ENCODE data around the gene LONP1. TPM values are rescaled to one million over a fixed set of nuclear protein-coding genes. Genes with fewer than 3 reads are reported as not detected.

Gene LONP1
- total RNA-seq, 1 experiment from 2014 or later, result 186 TPM

- peaks cover 10% of the 10 kb centered on the region; the same call in 1 of the 2 replicates for H3K27me3 Mint-ChIP-seq (ENCODE audit: low read depth)
- DNase-seq (ENCODE audit: low spot score), result no peak
- POLR2A ChIA-PET, result no interaction called here
These were observed 33.8 kb upstream of the LONP1 start for GRCh38 chr19:5753743-5754142.

GRCh38 chr19:5751709-5752108, 31.8 kb upstream of the LONP1 start:
- peaks cover 10% of the 10 kb centered on the region; the same call in 1 of the 2 replicates for H3K27me3 Mint-ChIP-seq (ENCODE audit: low read depth)
- no peak overlapping the region for H3K4me3 Mint-ChIP-seq
- DNase-seq (ENCODE audit: low spot score), result no peak
- H3K9me3 Mint-ChIP-seq, result no peaks in the 10 kb centered on the region
- ChIA-PET CTCF (interaction anchor here (1.0 kb wide), 1 partner anchor 52 kb away, joined by 3 read pairs; no protein-coding TSS in a partner anchor), POLR2A (interaction anchor here (0.7 kb wide), 1 partner anchor 89 kb away, joined by 3 read pairs; no protein-coding TSS in a partner anchor)
- no peaks in the 10 kb centered on the region for H3K36me3 Mint-ChIP-seq
- no peak for ATAC-seq
- no peaks in the 10 kb centered on the region for H3K4me1 Mint-ChIP-seq
- no peak for TF ChIP-seq CTCF (IDR thresholded peaks at IDR 0.05)
- TF ChIP-seq FOXP1 (CRISPR knock-in tag; IDR thresholded peaks at IDR 0.05; ENCODE audit: borderline replicate concordance), result no peak
- TF ChIP-seq NR3C1 (CRISPR knock-in tag; conservative IDR thresholded peaks at IDR 0.05; ENCODE audit: low read depth), result no peak
- TF ChIP-seq TCF7 (CRISPR knock-in tag; IDR thresholded peaks at IDR 0.05; ENCODE audit: low read depth), result no peak
- TF ChIP-seq ATF6 (CRISPR knock-in tag; IDR thresholded peaks at IDR 0.05), result no peak
- TF ChIP-seq SOX15 (CRISPR knock-in tag; IDR thresholded peaks at IDR 0.05), result no peak
- no peak for TF ChIP-seq PREB (CRISPR knock-in tag; IDR thresholded peaks at IDR 0.05; ENCODE audit: borderline replicate concordance)
- no peak for TF ChIP-seq PRRX2 (CRISPR knock-in tag; IDR thresholded peaks at IDR 0.05)
- TF ChIP-seq E2F5 (CRISPR knock-in tag; IDR thresholded peaks at IDR 0.05), result no peak
- no peak for TF ChIP-seq NR2C2 (CRISPR knock-in tag; IDR thresholded peaks at IDR 0.05)
- H3K27ac Mint-ChIP-seq, result no peak overlapping the region

More at GRCh38 chr19:5753743-5754142, 33.8 kb upstream of the LONP1 start:
- Mint-ChIP-seq H3K9me3 (no peaks in the 10 kb centered on the region), H3K4me1 (no peaks in the 10 kb centered on the region), H3K36me3 (no peaks in the 10 kb centered on the region), H3K27ac (no peak overlapping the region), H3K4me3 (no peak overlapping the region)
- ATAC-seq, result no peak
- CTCF ChIA-PET, result no interaction called here
- no peak for TF ChIP-seq JUN (CRISPR knock-in tag; IDR thresholded peaks at IDR 0.05)

- no peaks in the 10 kb centered on the region for H3K4me1 Mint-ChIP-seq
- no peak for ATAC-seq
- no peak overlapping the region for H3K4me3 Mint-ChIP-seq
- no peaks in the 10 kb centered on the region for H3K9me3 Mint-ChIP-seq
- H3K36me3 Mint-ChIP-seq, result no peaks in the 10 kb centered on the region
- no peak overlapping the region for H3K27ac Mint-ChIP-seq
- no peak for DNase-seq (ENCODE audit: low spot score)
- POLR2A ChIA-PET, result no interaction called here
- H3K27me3 Mint-ChIP-seq (ENCODE audit: low read depth), result peaks cover 15% of the 10 kb centered on the region; the same call in 1 of the 2 replicates
- CTCF ChIA-PET, result interaction anchor here (0.5 to 0.6 kb wide), 2 partner anchors 273 to 582 kb away, joined by 3 read pairs; no protein-coding TSS in a partner anchor
- TF ChIP-seq ZSCAN18 (CRISPR knock-in tag; IDR thresholded peaks at IDR 0.05), result no peak
- TF ChIP-seq SOX15 (CRISPR knock-in tag; IDR thresholded peaks at IDR 0.05), result no peak
- no peak for TF ChIP-seq HMGXB4 (CRISPR knock-in tag; IDR thresholded peaks at IDR 0.05)
- TF ChIP-seq ZBTB21 (CRISPR knock-in tag; IDR thresholded peaks at IDR 0.05; ENCODE audit: borderline replicate concordance), result no peak
- no peak for TF ChIP-seq CREM (CRISPR knock-in tag; IDR thresholded peaks at IDR 0.05)
- no peak for TF ChIP-seq ZNF317 (CRISPR knock-in tag; IDR thresholded peaks at IDR 0.05; ENCODE audit: borderline replicate concordance, low read depth)
- no peak for TF ChIP-seq RORB (CRISPR knock-in tag; IDR thresholded peaks at IDR 0.05)
- no peak for TF ChIP-seq ZNF532 (CRISPR knock-in tag; IDR thresholded peaks at IDR 0.05; ENCODE audit: borderline replicate concordance)
- no peak for TF ChIP-seq ZNF121 (CRISPR knock-in tag; IDR thresholded peaks at IDR 0.05)
These were observed 29.6 kb upstream of the LONP1 start for GRCh38 chr19:5749505-5749904.

All from WTC11 (cell line).